Measurements from ENCODE around the gene METTL3. TPM values are rescaled to one million over a fixed set of nuclear protein-coding genes. Genes with fewer than 3 reads are reported as not detected.

Gene METTL3
- total and polyA plus RNA-seq, 2 donors (not counting 3 experiments of a cell fraction or from before 2014, with no cell fraction given) = 65.0 to 85.3 TPM

DNA sequence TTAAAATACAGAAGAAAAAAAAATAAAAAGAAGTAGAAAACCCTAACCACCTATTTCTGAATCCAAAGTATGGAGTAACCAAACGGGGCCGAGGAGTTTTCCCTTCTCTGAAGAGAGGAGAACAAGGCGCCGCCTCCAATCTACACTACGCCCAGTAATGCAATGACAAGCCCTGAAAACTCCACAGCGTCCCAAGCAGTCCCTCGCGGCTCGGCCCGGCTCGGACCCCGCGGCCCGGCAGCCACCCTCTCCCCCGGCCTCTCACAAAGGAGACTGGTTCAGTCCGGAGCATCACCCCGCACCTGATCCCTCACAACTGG lies 55.6 kb downstream of the METTL3 start:
- H4K20me1 ChIP-seq (replicated peaks; ENCODE audit: control insufficient read depth, extremely low read depth, insufficient read depth, low read length) = no peaks in the 10 kb centered on the region
- intact Hi-C loops (cut with micrococcal nuclease) = no loop called here
- ChIA-PET CTCF (interaction anchor here (0.6 to 2.9 kb wide), 9 partner anchors 9 to 55 kb away, joined by 3 to 26 read pairs (median 5); partner anchors contain the start of genes METTL3, RAB2B and TOX4), POLR2A (interaction anchor here (1.4 to 2.9 kb wide), 2 partner anchors 11 to 18 kb away, joined by 3 to 23 read pairs; no protein-coding TSS in a partner anchor)
- peaks cover 0 to 6% of the 10 kb centered on the region in 2 experiments for H3K36me3 ChIP-seq (ENCODE audit: control insufficient read depth in 2 of 2, extremely low read depth in 1 of 2, insufficient read depth in 2 of 2, low read length in 2 of 2)
- FAIRE-seq = peak; percentile 31
- peak overlapping the region; percentile 90 for H3K9ac ChIP-seq (replicated peaks; ENCODE audit: extremely low read depth, insufficient read depth, low read length)
- H3K4me2 ChIP-seq (ENCODE audit: insufficient read depth, low read length) = peak overlapping the region; percentile 90
- H3K27me3 ChIP-seq (ENCODE audit: control insufficient read depth in 2 of 2, insufficient read depth in 2 of 2, low read length in 2 of 2) = no peaks in the 10 kb centered on the region
- TSS peak; percentile 50 for BruUV-seq (replicated peaks)
- no peaks in the 10 kb centered on the region for H3K9me3 ChIP-seq (replicated peaks; ENCODE audit: control insufficient read depth, insufficient read depth, low read length)
- no peak for DNase-seq (ENCODE audit: low read depth, low spot score)
- no peaks in the 10 kb centered on the region for H3K9me1 ChIP-seq (replicated peaks; ENCODE audit: control insufficient read depth, extremely low read depth, insufficient read depth, low read length)
- H3K27ac ChIP-seq (ENCODE audit: insufficient read depth, low read depth, low read length) = peak overlapping the region; percentile 59
- TF ChIP-seq JUN (IDR thresholded peaks at IDR 0.05; ENCODE audit: borderline replicate concordance, insufficient read depth, insufficient read length, low read depth) (no peak), POLR2A (IDR thresholded peaks at IDR 0.05; ENCODE audit: low read depth, low read length) (no peak), MYC (IDR thresholded peaks at IDR 0.05; ENCODE audit: low read depth, low read length) (no peak), EZH2 (IDR thresholded peaks at IDR 0.05; ENCODE audit: borderline replicate concordance, low read depth, low read length, severe bottlenecking) (no peak), POLR2AphosphoS5 (IDR thresholded peaks at IDR 0.05; ENCODE audit: insufficient read depth, low read depth, low read length) (no peak), FOS (IDR thresholded peaks at IDR 0.05; ENCODE audit: borderline replicate concordance, insufficient read depth, low read length) (no peak)
- TF ChIP-seq, protein P1, sequence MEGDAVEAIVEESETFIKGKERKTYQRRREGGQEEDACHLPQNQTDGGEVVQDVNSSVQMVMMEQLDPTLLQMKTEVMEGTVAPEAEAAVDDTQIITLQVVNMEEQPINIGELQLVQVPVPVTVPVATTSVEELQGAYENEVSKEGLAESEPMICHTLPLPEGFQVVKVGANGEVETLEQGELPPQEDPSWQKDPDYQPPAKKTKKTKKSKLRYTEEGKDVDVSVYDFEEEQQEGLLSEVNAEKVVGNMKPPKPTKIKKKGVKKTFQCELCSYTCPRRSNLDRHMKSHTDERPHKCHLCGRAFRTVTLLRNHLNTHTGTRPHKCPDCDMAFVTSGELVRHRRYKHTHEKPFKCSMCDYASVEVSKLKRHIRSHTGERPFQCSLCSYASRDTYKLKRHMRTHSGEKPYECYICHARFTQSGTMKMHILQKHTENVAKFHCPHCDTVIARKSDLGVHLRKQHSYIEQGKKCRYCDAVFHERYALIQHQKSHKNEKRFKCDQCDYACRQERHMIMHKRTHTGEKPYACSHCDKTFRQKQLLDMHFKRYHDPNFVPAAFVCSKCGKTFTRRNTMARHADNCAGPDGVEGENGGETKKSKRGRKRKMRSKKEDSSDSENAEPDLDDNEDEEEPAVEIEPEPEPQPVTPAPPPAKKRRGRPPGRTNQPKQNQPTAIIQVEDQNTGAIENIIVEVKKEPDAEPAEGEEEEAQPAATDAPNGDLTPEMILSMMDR (IDR thresholded peaks at IDR 0.05; ENCODE audit: extremely low read depth in 1 of 2, insufficient read depth in 1 of 2, low read depth in 1 of 2, low read length in 2 of 2) = no peak
- H3K79me2 ChIP-seq (ENCODE audit: control insufficient read depth, insufficient read depth, low read length) = peaks cover 51% of the 10 kb centered on the region
- peaks cover 15% of the 10 kb centered on the region for H3K4me1 ChIP-seq (ENCODE audit: control insufficient read depth, extremely low read depth, insufficient read depth, low read length)
- peak overlapping the region; percentile 52 for H2AFZ ChIP-seq (ENCODE audit: low read depth, low read length)
- dilution Hi-C loops (cut with MboI; ENCODE audit: extremely low pct_ligation_motif_present, low sequenced_read_pairs) = no loop called here
- H3K4me3 ChIP-seq (replicated peaks in 1 of 3; ENCODE audit: insufficient read depth in 1 of 3, low read depth in 1 of 3, low read length in 3 of 3) = peak overlapping the region; percentile 84 to 93 (median 91)

Data from endothelial cell of umbilical vein (primary cell).